HUES48 (cell line): Measurements from ENCODE around the gene GRIN2A.

Experiments used
- H3K27ac ChIP-seq: one replicate; pipeline ENCODE4 v1.7.0; 2013; ENCODE audit warnings: low read depth, low read length, inconsistent platforms
- H3K27me3 ChIP-seq: 2 replicates; pipeline ENCODE4 v1.6.1; 2013; ENCODE audit warnings: mild to moderate bottlenecking, low read length; ENCODE audit not compliant: control insufficient read depth, insufficient read depth
- H3K36me3 ChIP-seq: 2 replicates; pipeline ENCODE4 v1.6.1; 2013; ENCODE audit warnings: low read length; ENCODE audit not compliant: control insufficient read depth, insufficient read depth
- H3K4me1 ChIP-seq: 2 replicates; pipeline ENCODE4 v1.6.1; 2013; ENCODE audit warnings: mild to moderate bottlenecking, low read length; ENCODE audit not compliant: control insufficient read depth, insufficient read depth
- H3K4me3 ChIP-seq: 2 replicates; pipeline ENCODE4 v1.5.1; 2013; ENCODE audit warnings: mild to moderate bottlenecking, low read depth, low read length
- H3K9ac ChIP-seq: 2 replicates; pipeline ENCODE4 v1.6.1; 2013; ENCODE audit warnings: mild to moderate bottlenecking, low read depth, low read length, moderate library complexity
- H3K9me3 ChIP-seq: 2 replicates; pipeline ENCODE4 v1.6.1; 2013; ENCODE audit warnings: low read length; ENCODE audit not compliant: control insufficient read depth, insufficient read depth

GRIN2A gene

DNA sequence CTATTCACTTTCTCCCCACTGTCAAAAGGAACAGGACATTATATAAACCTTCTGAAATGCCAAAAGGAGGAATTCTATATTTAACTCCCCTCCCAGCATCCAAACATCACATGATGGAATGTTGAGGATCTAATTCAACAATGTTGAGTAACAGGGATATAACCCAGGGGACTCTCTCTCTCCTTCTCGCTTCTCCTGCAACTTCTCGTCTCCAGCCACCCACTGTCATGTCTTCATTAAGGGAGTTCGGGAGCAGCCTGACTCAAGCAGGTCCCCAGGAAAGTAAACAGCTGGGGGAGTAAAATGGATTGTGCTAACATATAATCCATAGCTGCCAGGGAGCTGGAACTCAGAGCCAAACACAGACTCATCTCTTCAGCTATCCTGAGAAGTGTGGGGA is 51.7 kb downstream of the GRIN2A start:
- no peaks in the 10 kb centered on the region for H3K4me1 ChIP-seq
- H3K9me3 ChIP-seq = no peaks in the 10 kb centered on the region
- H3K4me3 ChIP-seq = no peak overlapping the region

DNA sequence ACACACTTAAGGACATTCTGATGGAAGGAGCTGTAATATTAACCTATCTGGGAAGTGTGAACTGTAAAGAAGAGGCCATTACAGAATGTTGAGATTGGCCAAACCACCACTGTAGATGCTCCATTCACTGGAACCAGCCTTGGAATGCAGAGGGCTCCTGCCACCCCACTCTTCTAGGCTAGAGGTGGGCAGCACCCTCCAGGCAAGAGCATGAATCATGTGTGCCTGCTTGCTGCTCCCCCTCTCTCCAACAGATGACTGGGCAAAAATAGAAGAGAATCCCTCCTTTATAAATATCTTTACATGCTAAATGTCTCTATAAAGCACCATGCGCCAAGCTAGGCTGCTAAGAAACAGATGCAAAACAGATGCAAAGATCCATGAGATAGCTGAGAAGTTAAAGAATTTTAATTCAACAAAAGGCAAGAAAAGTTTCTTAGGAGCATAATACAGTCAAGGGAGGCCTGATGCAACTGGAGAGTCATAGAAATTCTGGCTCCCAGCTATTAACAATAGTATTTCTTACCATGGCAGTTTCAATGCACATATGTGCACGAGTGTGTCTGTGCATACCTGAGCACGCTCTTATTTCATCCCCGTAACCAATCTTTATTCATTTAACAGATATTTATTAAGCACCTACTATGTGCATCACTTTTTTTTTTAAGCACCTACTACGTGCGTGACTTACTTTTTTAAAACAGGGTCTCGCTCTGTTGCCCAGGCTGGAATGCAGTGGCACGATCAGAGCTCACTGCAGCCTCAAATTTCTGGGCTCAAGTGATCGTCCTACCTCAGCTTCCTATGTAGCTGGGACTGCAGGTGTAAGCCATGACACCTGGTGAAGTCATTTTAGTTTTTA is 53.6 kb downstream of the GRIN2A start:
- Histone ChIP-seq H3K27ac (no peak overlapping the region), H3K4me3 (no peak overlapping the region), H3K9ac (no peak overlapping the region), H3K9me3 (no peaks in the 10 kb centered on the region), H3K36me3 (no peaks in the 10 kb centered on the region), H3K4me1 (no peaks in the 10 kb centered on the region), H3K27me3 (no peaks in the 10 kb centered on the region)

More for the DNA sequence above, 51.7 kb downstream of the GRIN2A start:
- H3K27me3 ChIP-seq = no peaks in the 10 kb centered on the region
- no peak overlapping the region for H3K9ac ChIP-seq
- no peak overlapping the region for H3K27ac ChIP-seq
- no peaks in the 10 kb centered on the region for H3K36me3 ChIP-seq

DNA sequence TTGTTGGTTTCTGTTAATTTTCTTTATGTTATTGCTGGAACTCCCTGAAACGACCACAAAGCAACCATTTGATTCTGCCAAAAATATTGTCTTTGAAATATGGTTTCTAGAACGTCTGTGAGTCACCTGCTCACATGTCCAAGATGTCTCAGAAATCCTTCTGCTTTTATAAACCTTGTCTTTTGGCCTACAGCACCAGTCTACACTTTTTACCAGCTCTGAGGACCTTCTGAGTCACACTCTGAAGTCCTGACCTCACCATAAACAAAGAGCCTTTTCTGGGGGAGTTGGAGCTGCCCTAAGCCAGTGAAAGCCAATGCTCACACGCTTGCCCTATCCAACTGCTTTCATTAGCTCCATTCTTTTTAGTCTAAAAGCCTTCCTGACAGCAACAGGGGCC is 55.5 kb downstream of the GRIN2A start:
- Histone ChIP-seq H3K9ac (no peak overlapping the region), H3K4me3 (no peak overlapping the region), H3K36me3 (no peaks in the 10 kb centered on the region), H3K9me3 (no peaks in the 10 kb centered on the region), H3K27ac (no peak overlapping the region), H3K27me3 (no peaks in the 10 kb centered on the region), H3K4me1 (peaks cover 15% of the 10 kb centered on the region)

DNA sequence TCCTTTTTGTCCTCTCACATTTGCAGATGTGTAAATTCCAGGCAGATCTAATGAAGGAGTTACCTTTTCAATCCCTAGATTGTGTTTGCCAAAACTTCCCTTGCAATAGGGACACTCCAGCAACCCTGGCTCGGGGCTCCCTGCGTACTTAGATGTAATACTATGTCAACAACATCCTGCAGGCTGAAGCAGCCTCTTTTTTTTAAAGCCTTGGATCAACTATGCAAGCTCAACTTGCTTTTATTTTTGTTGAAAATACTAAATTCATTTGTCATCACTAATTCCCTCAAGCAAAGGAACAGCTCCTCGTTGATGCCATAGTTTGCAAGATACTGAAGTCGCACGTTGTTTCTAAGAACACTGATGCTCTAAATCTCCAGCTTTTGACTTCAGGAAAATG is 59.1 kb downstream of the GRIN2A start:
- no peaks in the 10 kb centered on the region for H3K36me3 ChIP-seq
- no peaks in the 10 kb centered on the region for H3K9me3 ChIP-seq
- H3K4me3 ChIP-seq = no peak overlapping the region
- no peak overlapping the region for H3K27ac ChIP-seq
- peaks cover 19% of the 10 kb centered on the region for H3K4me1 ChIP-seq
- no peaks in the 10 kb centered on the region for H3K27me3 ChIP-seq
- H3K9ac ChIP-seq = no peak overlapping the region

DNA sequence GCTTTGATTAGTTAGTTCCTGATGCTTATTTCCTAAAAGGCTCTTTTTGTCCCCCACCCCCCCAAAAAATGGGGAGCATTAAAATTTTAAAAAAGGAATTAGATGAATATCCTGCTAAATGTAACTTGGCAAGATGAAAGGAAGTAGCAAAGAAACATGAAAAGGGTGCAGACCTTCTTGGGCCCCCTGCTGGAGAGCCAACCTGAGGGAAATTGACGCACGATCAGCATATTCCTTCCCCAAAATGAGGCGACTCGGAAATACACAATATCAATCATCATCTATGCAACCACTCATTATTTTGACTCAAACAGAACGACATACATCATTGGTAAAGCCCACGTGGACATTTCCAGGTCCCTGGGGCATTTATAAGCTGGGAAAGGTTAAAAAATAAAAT is 59.7 kb downstream of the GRIN2A start:
- H3K4me1 ChIP-seq = peaks cover 19% of the 10 kb centered on the region
- H3K27me3 ChIP-seq = no peaks in the 10 kb centered on the region
- no peak overlapping the region for H3K27ac ChIP-seq
- no peak overlapping the region for H3K4me3 ChIP-seq
- no peak overlapping the region for H3K9ac ChIP-seq
- H3K9me3 ChIP-seq = no peaks in the 10 kb centered on the region
- H3K36me3 ChIP-seq = no peaks in the 10 kb centered on the region

DNA sequence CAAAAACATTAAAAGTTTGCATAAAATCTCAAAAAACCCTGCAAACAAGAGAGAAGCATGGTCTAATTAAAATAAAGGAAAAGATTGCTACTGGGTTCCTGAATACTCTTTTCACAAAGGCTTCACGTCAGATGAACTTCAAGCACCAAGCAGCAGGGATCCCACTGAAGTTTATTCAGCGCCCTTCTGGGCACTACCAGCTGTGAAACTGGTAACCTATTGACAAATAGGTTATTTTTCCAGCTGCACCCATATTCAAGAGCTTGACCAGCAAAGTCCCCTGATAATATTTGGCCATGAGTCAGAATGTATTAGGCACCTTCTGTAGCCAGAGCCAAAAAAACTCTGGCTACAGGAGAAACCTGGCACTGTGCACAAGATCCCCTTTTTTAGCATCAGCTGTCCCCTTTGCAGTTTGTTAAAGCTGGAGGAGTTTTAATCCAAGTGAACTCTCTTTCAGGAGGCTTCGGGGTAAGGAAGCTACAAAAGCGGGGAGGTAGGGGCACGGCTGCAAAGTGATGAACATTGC is 60.3 kb downstream of the GRIN2A start:
- Histone ChIP-seq H3K4me1 (peaks cover 19% of the 10 kb centered on the region), H3K9ac (no peak overlapping the region), H3K9me3 (no peaks in the 10 kb centered on the region), H3K27me3 (no peaks in the 10 kb centered on the region), H3K4me3 (no peak overlapping the region), H3K27ac (no peak overlapping the region), H3K36me3 (no peaks in the 10 kb centered on the region)

DNA sequence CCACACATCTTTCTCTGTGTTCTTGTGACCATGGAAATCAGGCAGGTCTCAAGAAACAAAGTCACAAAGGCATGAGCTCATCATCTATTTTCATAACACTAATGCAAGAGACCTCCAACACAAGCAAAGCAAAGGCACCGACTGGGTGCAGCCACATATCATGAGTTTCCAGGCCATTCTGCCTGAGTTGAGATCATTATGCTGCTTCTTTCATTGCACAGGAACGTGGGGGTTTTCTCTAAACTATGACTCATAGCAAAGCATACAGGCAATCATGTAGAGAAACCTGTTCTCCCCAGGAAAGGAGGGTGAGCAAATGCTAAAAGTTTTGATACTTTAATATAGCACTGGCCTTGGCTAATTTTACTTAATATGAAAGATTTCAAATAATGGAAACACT is 60.7 kb downstream of the GRIN2A start:
- Histone ChIP-seq H3K9me3 (no peaks in the 10 kb centered on the region), H3K36me3 (no peaks in the 10 kb centered on the region), H3K4me1 (peaks cover 19% of the 10 kb centered on the region), H3K27ac (no peak overlapping the region), H3K9ac (no peak overlapping the region), H3K4me3 (no peak overlapping the region), H3K27me3 (no peaks in the 10 kb centered on the region)

DNA sequence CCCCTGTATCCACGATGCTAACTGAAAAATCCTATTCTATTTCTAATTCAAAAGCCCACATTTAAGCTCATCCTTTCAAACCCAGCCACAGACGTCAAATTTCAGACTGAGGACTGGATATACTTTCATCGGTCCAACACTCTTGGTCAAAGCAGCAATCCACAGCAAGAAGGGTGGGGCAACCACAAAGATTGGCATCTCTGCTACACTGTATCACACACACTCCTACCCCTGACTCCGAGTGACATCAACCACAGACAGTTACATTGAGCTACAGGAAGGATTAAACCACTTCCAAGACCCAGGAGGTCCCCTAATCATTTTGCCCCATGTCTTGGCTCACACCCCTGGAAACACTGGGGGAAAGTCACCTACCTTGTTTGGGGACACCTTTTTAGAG is 61.3 kb downstream of the GRIN2A start:
- no peaks in the 10 kb centered on the region for H3K36me3 ChIP-seq
- H3K27me3 ChIP-seq = no peaks in the 10 kb centered on the region
- no peak overlapping the region for H3K4me3 ChIP-seq
- no peaks in the 10 kb centered on the region for H3K9me3 ChIP-seq
- H3K9ac ChIP-seq = no peak overlapping the region
- peaks cover 19% of the 10 kb centered on the region for H3K4me1 ChIP-seq
- no peak overlapping the region for H3K27ac ChIP-seq

DNA sequence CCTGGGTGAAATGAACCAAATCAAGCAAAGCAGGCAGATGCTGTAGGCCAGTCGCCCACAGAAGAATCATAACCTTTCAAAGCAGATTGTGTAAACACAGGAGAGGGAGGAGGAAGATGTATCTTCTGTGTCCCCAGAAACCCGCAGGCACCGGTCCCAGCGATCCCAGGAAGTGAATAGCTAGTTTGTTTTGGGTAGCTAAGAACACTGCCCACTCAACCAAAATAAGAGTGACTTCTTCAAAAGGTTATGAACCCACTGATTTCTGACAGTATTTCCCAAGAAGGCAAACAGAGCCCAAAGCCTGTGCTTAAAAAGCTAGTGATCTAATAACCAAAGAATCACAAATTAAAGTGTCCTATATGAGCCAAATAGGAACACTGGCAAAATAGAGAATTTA is 67.8 kb downstream of the GRIN2A start:
- Histone ChIP-seq H3K27ac (no peak overlapping the region), H3K36me3 (no peaks in the 10 kb centered on the region), H3K27me3 (no peaks in the 10 kb centered on the region), H3K9me3 (no peaks in the 10 kb centered on the region), H3K9ac (no peak overlapping the region), H3K4me1 (no peaks in the 10 kb centered on the region), H3K4me3 (no peak overlapping the region)

DNA sequence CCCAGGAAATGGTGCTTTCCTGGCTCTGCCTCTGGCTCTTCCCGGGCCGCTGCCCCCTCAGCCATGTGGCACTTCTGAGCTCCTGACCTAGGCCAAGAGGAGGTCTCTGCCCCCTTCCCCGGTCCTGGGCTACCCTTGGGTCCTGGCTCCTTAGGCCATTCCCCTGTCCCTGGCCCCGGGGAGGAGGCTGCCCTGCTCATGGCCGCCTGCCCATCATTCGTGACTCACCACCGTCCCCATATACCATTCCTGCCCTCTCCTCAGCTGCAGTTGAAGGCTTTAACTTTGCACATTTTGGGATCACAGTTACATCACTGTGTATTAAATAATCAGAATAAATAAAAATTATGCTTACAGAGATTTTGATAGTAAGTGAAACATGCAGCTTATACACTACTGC is 69.0 kb downstream of the GRIN2A start:
- Histone ChIP-seq H3K4me3 (no peak overlapping the region), H3K27ac (no peak overlapping the region), H3K9ac (no peak overlapping the region), H3K36me3 (no peaks in the 10 kb centered on the region), H3K27me3 (no peaks in the 10 kb centered on the region), H3K9me3 (no peaks in the 10 kb centered on the region), H3K4me1 (no peaks in the 10 kb centered on the region)

DNA sequence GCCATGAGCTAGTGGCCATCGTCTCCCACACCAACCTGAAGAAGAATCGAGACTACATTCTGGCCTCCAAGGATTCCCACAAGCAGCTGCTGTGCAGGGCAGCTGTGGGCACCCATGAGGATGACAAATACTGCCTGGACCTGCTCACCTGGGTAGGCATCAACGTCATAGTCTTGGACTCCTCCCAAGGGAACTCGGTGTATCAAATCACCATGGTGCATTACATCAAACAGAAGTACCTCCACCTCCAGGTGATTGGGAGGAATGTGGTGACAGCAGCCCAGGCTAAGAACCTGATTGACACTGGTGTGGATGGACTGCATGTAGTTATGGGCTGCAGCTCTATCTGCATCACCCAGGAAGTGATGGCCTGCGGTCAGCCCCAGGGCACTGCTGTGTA is 70.2 kb downstream of the GRIN2A start:
- H3K9ac ChIP-seq = no peak overlapping the region
- H3K27me3 ChIP-seq = no peaks in the 10 kb centered on the region
- H3K4me3 ChIP-seq = no peak overlapping the region
- H3K27ac ChIP-seq = no peak overlapping the region
- no peaks in the 10 kb centered on the region for H3K4me1 ChIP-seq
- no peaks in the 10 kb centered on the region for H3K36me3 ChIP-seq
- no peaks in the 10 kb centered on the region for H3K9me3 ChIP-seq
